HL-60 (cell line): ENCODE data around the gene ADAMTS14.

ENCODE experiments used
- DNase-seq, 2 experiments: peaks; one replicate each; pipeline ENCODE4 v3.0.0-alpha.2; 2010 to 2020; ENCODE audit warnings: low read depth in 1 of 2, low spot score in 1 of 2
- H3K27ac ChIP-seq: fragments of 250-450 bp; sonication (Bioruptor Pico); replicated peaks from 2 replicates; pipeline ENCODE4 v1.5.1; 2020; ENCODE audit warnings: mild to moderate bottlenecking, moderate library complexity
- H3K27me3 ChIP-seq: fragments of 250-450 bp; sonication (Bioruptor Pico); 2 replicates; pipeline ENCODE4 v1.5.1; 2021; ENCODE audit warnings: mild to moderate bottlenecking, moderate library complexity; ENCODE audit not compliant: insufficient read depth, poor library complexity, severe bottlenecking
- H3K4me3 ChIP-seq: replicated peaks from 2 replicates; pipeline ENCODE4 v1.5.1; 2011; ENCODE audit warnings: mild to moderate bottlenecking, control low read depth, low read length; ENCODE audit not compliant: insufficient read depth
- CTCF ChIP-seq: IDR thresholded peaks from one replicate; pipeline ENCODE4 v1.5.1; 2011; ENCODE audit warnings: low read length, control low read depth, inconsistent platforms; ENCODE audit not compliant: insufficient read depth
- GABPA ChIP-seq: IDR thresholded peaks from 2 replicates; pipeline ENCODE4 v1.6.1; 2012; ENCODE audit warnings: low read depth
- POLR2AphosphoS5 ChIP-seq: IDR thresholded peaks from 2 replicates; pipeline ENCODE4 v1.6.1; 2012; ENCODE audit warnings: low read depth
- REST ChIP-seq: IDR thresholded peaks from 2 replicates; pipeline ENCODE4 v1.6.1; 2012; ENCODE audit warnings: low read depth; ENCODE audit not compliant: insufficient replicate concordance
- SPI1 ChIP-seq: IDR thresholded peaks from 2 replicates; pipeline ENCODE4 v1.6.1; 2012; ENCODE audit warnings: low read depth, mild to moderate bottlenecking, borderline replicate concordance

ADAMTS14 gene

GRCh38 chr10:70751991-70752390 lies 79.7 kb downstream of the ADAMTS14 start:
- no peak for DNase-seq
- Histone ChIP-seq H3K27ac (no peak overlapping the region), H3K4me3 (no peak overlapping the region), H3K27me3 (no peaks in the 10 kb centered on the region)
- no peak for TF ChIP-seq CTCF
- TF ChIP-seq POLR2AphosphoS5, result no peak
- no peak for TF ChIP-seq SPI1
- TF ChIP-seq REST, result no peak
- TF ChIP-seq GABPA, result no peak

- H3K27ac ChIP-seq, result no peak overlapping the region
- no peak overlapping the region for H3K4me3 ChIP-seq
- no peak for TF ChIP-seq REST
- TF ChIP-seq GABPA, result no peak
- no peak for DNase-seq
- no peaks in the 10 kb centered on the region for H3K27me3 ChIP-seq
Measured at GRCh38 chr10:70752571-70752970, 80.3 kb downstream of the ADAMTS14 start.

- peak in 1 of 2 experiments; percentile 27 for DNase-seq
- H3K4me3 ChIP-seq, result no peak overlapping the region
- no peak overlapping the region for H3K27ac ChIP-seq
- TF ChIP-seq POLR2AphosphoS5 (no peak), REST (peak; percentile 43), SPI1 (no peak), GABPA (no peak), CTCF (no peak)
- no peaks in the 10 kb centered on the region for H3K27me3 ChIP-seq
Measured at GRCh38 chr10:70753026-70753663, 80.8 kb downstream of the ADAMTS14 start.
